Measurements from ENCODE around the gene ADARB2.

ADARB2 gene

DNA sequence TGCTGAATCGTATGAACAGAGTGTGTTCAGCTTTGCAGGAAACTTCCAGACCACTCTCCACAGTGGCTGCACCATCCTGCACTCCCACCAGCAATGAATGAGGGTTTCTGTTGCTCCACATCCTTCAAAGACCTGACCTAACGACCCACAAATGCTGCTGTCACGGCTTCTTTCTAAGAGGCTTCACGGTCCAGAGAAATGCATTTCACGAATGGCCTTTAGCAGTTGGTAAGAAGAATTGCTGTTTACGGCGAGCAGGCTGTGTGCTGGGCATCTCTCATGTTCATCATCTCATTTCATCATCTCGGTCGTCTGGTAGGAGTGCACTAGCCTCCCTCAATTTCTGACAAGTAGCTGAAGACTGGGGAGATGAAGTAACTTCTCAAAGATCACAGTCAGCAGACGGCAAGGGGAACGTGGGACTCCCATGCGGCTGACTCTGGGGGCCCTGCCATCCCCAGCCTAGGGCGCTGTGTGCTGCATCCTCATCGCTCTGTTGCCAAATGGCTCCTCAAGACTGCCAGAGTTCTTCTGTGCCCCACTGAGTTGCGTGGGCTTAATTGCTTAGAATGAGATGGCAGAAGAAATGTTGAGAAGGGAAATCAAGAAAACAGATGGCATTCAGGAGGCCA is 72.9 kb downstream of the ADARB2 start:
- H3K4me3 ChIP-seq (ENCODE audit: low read depth, low read length) = no peak overlapping the region

DNA sequence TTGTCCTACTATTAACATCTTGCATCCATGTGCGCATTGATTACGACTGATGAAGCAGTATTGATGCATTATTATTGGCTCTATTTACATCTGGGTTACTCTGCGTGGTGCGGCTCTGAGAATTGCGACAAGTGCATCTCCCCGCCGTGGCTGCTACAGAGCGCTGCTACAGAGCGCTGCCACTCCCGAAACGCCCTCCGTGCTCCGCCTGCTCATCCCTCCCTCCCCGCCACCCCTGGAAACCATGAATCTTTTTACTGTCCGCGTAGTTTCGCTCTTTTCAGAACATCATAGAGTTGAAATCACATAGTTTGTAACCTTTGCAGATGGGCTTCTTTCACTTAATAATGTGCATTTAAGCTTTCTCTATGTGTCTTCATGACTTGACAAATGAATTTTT is 74.1 kb downstream of the ADARB2 start:
- no peak overlapping the region for H3K4me3 ChIP-seq (ENCODE audit: low read depth, low read length)

DNA sequence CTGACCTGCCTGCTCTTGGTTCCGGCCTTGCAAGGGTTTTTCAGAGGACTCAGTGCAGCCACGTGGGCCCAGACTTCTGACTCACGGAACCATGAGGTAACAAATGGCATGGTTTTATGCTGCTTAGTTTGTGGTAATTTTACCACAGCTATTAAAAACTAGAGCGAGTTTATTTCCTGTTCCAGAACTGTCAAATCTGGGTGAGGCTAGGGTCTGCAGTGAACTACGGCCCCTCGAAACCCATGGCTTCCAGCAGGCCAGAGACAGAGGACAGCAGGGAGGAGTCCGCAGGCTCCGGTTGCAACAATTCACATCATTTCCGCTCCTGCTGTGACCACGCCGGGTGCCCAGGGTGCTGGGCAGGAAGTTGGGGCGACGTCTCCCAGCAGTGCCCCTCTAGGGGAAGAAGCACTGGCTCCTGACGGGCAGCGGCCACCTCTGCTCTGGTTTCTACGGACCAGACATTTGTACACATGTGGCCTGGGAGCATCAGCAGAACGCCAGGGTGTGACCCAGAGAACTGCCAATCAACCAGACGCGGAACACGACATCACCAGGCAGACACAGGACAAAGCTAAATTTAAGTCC is 74.8 kb downstream of the ADARB2 start:
- no peak overlapping the region for H3K4me3 ChIP-seq (ENCODE audit: low read depth, low read length)

DNA sequence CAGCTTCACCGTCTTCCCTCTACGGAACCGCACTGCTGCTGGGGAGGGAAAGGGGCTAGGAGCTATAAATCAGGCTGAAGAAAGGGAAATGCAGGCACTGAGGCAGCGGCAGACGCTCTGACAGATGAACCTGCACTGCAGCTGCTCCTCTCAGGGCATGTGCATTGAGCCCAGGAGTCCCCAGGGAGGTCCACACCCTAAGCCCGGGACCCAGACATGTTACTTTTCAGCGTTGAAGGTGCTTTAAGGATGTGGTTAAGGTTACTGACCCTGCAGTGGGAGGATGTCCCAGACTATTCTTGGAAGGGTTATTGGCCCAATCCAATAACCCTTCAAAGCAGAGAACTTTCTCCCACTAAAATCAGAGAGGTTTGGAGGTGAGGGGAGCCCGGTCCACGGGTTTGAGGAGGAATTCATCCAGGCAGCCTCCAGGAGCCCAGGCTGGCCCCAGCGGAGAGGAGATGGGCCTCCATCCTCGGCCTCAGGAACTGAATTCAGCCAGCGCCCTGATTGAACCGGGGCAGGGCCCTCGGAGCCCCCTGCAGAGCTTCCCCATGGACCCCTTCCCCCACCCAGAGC is 75.4 kb downstream of the ADARB2 start:
- H3K4me3 ChIP-seq (ENCODE audit: low read depth, low read length) = no peak overlapping the region

DNA sequence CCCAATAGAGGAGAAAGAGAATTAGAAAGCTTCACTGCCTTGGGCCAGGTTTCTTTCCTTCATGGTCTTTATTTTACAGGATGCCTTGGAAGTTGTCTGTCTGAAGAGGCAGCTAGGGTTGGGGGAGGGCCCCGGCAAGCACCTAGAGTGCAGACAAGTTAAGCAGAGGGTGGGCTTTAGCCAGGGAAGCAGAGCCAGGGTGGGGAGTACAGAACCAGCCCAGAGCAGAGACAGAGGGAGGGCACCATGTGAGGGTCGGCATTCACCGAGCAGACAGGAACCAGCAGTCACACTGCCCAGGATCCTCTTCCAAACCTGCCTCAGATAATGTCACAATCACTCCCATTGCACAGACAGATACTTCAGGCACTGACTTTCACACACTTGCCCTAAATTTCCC is 75.9 kb downstream of the ADARB2 start:
- H3K4me3 ChIP-seq (ENCODE audit: low read depth, low read length) = no peak overlapping the region

DNA sequence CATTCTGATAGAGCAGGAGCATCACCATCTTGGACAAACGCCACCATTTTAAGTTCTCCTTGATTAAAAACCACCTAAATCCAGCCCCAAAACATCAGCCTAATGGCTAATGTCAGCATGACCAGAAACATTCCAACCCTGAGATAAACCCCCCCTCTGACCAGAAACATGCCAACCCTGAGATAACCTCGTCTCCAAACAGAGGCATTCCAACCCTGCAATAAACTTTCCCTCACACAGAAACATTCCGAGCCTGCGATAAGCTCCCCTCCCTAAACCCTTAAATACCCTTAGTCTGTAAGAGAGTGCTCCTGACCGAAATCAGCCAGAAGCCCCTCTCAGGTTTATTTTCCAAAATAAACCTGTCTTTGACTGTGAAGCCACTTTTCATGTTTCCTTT is 76.5 kb downstream of the ADARB2 start:
- H3K4me3 ChIP-seq (ENCODE audit: low read depth, low read length) = no peak overlapping the region

DNA sequence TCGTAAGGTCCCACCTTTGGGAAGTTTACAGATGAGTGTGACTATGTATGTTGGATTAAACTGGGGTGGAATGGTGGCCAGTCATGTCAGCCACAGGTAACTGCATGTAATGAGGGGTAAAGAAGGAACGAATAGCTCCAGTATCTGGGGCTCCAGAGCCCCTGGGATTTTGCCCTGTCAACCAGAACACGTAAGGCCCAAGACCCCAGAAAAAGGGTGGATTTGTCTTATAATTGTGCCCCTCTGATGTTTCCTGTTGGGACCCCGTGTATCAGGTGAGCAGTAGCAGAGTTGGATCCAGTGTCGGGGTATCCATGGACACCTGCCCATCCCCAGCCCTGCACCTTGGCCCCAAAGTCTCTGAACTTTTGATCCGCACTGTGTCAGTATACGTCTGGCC is 76.9 kb downstream of the ADARB2 start:
- H3K4me3 ChIP-seq (ENCODE audit: low read depth, low read length) = no peak overlapping the region

DNA sequence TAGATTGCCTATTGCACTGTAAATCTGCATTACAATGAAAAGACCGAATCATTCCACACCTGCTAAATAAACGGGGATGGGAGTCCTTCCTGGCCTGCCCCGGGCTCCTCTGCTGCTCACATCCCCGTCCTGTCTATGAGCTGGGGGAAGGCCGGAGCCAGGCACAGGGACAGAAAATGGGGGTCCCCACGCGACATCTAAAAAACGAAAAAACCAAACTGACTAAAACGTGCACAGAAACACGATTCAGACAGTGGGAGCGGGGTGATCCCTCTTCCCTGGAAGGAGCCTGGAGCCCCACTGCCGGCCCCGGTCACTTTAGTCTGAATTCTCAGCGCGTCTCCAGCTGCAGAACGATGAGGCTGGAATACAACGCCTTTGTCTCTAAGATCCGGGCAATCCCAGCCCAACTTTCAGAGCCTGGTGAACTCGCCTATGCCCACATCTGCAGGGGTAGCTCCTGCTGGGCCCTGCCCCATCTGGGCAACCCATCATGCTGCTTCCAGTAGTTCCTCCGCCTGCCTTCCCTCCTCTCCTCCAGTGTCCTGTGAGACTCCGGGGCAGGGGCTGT is 78.0 kb downstream of the ADARB2 start:
- H3K4me3 ChIP-seq (ENCODE audit: low read depth, low read length) = no peak overlapping the region

DNA sequence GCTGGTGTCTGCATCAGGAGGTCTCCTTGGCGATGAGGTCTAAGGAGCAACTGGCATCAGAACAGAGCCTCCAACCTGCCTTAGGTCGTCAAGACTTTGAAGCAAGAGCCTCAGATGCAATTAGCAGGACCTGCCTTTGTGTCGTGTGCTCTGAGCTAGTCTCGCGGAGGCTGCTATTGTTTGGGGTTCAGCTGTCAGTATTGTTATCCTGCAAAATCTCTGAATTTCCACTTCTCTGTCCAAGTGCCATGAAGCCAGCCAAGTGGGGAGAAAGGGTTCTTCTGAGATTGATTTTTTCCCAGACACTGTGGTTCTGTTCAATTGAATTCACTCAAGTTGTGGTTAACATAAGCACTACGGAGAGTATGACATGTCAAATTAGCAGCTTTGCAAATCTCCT is 78.7 kb downstream of the ADARB2 start:
- no peak overlapping the region for H3K4me3 ChIP-seq (ENCODE audit: low read depth, low read length)

DNA sequence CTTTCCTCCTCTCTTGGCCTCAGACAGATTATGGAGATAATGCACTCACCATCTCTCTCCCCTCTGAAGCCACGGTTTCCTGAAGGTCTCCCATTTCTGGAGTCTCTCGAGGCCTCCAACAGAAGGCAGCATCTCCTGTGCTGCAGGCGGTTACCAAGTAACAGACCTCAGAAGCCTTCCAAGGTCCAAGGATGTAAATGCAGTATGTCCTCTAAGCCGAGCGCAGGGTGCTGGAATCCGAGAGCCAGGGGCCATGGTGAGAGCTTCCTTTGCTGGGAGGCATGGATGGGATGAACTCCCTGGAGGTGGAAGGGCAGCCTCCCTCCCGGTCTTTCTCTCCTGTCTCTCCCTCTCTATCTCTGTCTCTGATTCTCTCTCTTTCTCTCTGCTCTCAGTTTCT is 79.8 kb downstream of the ADARB2 start:
- H3K4me3 ChIP-seq (ENCODE audit: low read depth, low read length) = no peak overlapping the region

DNA sequence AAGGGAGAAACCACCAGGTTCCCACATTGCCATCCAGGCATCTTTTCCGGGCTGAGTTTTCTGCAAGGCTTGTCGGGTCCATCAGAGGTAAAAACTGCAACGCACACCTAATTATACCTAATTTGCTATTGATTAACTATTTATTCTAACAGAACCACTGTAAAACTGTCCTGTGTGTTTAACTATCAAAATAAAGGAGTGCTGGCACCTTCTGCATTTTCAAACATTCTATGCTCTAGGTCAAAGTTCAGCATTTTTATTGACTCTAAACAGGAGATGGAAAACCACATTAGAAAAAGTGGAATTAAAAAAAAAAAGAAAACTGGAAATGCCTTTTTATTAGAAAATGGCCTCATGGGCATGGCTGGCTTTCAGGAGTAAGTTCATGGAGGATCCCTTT is 82.0 kb downstream of the ADARB2 start:
- H3K4me3 ChIP-seq (ENCODE audit: low read depth, low read length) = no peak overlapping the region

DNA sequence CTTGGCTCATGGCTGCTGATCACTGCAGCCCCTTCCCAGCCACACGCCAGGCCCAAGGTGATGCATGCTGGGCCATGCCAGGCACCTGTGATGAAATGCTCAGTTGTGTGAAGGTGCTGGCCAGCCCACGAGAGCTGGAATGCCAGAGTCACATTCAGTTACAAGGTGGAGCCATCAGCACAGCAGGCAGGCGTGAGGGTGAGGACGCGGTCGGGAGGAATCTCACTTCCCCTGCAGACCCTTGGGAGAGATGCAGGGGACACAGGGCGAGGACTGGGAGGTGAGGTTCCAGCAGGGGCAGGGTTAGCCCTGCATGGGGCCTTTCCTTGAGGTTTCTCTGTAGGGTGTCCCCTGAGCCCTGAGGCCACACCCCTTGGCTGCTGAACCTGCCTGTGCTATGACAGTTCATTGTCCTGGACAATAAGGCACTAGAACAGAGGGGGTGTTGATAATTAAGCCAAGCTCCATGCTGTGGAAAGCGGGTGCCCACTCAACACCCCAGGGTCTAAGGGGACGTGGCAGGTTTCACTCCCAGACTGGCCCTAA is 82.4 kb downstream of the ADARB2 start:
- H3K4me3 ChIP-seq (ENCODE audit: low read depth, low read length) = no peak overlapping the region

DNA sequence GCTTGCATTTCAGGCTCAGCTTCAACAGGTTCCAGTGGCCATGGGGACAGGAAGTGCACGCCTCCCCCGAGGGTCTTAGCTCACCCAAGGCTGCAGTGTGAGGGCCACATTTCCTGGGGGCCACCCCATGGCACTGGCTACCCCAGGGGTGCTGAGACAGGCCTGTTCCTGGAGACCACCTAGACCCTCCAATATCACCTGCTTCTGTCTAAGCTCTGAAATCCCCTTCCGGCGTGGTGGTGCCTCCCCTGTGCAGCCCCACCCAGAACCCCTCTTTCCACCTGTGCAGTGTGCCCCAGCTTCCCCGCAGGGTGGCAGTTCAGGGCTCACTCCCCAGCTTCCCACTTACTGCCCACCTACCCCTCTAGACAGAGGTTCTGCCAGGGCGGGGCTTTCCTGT is 83.1 kb downstream of the ADARB2 start:
- H3K4me3 ChIP-seq (ENCODE audit: low read depth, low read length) = no peak overlapping the region

DNA sequence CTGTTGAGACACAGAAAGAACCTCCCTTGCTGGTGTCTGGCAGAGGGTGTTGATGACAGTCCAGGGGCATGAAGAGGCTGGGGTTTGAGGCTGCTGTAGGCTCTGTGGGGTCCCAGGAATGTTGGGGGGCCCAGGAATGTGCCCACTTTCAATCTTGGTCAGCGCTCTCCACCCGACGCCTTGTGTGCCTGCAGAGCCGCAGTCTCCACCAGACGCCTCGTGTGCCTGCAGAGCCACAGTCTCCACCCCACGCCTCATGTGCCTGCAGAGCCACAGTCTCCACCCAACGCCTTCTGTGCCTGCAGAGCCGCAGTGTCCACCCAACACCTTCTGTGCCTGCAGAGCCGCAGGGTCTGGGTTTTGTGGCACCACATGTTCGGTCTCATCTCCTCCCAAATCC is 84.0 kb downstream of the ADARB2 start:
- no peak overlapping the region for H3K4me3 ChIP-seq (ENCODE audit: low read depth, low read length)

DNA sequence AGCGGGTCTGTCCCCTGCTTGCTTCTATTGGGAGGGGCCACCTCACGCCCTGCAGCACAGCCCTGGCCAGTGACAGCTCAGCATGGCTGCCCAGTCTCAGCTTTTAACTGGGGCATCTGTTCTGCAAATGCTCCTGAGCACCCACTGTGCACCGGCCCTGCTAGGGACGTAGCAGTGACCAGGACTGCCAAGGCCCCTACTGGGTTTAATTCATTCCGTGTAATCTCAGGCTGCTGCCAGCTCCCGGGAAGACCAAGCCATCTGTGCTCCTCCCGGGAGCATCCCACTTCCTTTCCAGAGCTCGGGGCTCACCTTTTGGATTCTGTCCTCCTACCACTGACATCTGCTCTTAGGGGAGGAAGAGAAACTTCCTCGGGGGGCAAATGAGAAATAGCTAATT is 85.2 kb downstream of the ADARB2 start:
- no peak overlapping the region for H3K4me3 ChIP-seq (ENCODE audit: low read depth, low read length)

DNA sequence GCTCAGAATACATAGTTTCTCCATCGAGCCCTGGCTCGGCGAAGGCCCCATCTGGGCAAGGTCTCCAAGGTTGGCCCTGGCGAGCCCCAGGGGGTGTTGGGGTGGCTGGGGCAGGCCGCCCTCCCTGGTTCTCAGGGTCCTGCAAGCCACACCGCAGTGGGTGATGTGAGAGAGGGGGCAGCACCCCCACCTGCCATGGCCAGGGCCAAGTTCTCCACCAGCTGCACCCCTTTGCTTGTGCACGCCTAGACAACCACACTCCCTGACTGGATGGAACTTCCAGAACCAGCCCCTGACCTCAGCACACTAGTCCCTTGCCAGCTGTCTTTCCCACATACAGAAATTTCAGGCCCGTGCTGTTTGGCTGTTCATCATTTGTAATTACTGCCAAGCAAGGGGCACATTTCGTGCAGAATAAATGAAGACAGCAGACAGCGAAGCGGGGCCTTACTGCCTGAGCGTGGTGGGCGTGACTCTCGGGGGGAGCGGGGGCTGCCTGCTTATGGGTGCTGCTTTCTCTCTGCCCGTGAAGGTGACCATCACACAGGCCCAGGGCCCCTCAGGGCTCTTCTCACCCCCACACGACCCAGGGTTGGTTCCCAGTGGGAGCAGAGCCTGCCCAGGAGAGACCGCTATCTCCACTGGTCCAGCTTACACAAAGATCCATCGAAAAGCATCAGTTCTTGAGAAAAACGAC is 85.9 kb downstream of the ADARB2 start:
- H3K4me3 ChIP-seq (ENCODE audit: low read depth, low read length) = no peak overlapping the region

DNA sequence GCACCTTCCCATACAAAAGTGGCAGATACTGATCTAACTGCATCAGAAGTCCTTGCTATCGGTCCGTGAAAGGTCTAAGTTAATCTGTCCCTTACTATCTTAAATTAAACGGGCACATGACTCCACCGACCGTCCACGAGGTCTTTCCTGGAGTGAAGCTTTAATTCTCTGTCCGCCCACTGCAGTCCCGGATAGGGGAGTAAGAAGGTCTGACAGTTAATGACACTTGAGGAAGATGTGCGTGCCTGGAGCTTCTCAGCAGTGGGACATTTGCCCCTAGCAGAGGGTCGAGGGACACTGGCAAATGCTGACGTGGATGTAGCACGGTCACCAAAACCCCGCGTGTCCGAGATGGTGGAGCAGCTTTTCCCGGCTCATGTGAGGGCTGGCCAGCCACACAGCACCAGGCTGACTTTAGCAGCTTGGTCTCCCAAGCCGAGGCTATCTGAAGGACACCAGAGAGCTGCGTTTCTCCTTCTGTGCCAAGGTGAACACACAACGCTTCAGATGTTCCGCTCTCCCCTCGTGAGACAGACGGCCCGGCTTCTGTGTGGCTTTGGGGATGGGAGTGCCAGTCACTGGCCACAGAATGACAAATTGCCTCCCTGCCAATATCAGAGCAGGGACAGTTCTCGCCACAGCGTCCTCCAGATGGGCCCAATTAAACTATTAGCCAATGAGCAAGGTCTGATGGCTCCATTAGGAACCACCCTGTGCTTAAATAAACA is 86.6 kb downstream of the ADARB2 start:
- H3K4me3 ChIP-seq (ENCODE audit: low read depth, low read length) = no peak overlapping the region

DNA sequence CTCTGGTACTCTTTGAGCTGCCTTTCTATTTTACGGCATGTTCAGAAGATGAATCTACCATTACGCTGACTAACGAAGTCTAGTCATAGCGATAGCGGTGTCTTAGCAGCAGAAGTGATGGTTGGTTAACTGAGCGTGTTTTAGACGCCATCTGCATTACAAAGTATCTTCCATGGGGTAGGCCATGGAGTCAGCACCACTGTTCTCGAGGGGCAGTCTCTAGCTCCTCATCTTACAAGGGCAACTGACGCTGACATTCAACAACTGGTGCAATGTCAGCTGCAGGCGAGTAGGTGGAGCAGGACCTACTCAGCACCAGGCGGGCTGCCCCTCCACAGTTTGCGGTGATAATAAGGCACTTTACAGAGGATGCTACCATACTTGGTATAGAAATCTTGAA is 88.7 kb downstream of the ADARB2 start:
- H3K4me3 ChIP-seq (ENCODE audit: low read depth, low read length) = no peak overlapping the region

DNA sequence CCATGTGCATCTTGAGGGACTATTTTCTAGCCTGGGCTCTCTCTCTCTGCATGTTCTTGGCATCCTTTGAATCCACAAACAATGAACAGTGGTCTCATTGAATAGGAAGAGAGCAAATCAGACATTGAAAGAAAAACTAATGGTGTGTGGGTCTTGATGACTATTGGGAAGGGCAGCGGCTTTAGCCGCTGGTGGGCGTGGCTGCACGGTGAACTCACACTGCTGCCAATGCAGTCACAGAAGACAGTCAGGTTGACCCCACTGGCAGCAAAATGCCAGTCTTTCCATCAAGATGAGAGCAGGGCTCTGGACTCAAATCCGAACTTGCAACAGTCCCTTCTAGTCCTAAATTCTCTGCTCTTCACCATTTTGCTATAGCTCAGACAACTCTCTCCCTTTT is 91.0 kb downstream of the ADARB2 start:
- H3K4me3 ChIP-seq (ENCODE audit: low read depth, low read length) = no peak overlapping the region

DNA sequence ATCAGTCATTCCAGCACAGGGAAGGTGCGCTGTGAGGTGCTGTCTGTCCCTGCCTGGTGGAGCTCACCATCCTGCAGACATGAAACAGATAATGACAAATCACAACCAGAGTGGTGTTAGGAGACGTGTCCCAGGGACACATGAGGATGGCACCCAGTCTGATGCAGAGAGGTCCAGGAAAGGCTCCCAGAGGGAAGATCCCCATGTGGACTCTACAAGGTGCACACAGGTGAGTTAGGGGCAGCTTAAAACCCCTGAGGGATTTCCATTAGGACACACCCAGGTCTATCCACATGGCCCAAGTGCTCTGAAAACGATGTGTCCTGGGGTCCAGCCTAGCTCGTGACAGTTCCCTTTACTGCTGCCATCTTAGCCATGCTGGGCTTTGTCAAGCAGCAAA is 91.4 kb downstream of the ADARB2 start:
- no peak overlapping the region for H3K4me3 ChIP-seq (ENCODE audit: low read depth, low read length)

DNA sequence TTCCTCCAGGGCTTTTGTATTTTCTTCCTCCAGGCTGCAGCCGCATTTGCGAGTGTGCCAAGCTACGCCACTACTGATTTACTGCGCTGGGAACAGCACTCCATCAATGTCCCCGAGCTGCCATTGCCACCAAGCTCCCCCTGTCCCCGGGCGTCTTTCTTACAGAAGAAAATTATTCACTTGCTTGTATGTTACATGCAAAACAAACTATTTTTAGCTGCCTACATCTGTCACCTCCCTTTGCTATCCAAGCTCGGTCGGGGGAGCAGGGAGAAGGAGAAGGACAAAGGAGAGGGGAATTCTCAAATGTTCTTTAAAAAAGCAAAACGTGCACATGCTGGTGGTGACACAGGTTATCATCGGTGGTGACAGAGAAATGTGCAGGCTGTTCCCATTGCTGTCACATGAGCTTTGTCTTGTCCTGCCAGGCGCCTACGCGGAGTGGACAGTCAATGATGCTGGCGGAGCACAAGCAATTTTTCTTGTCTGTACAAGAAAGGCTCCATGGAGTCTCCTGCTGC is 93.1 kb downstream of the ADARB2 start:
- H3K4me3 ChIP-seq (ENCODE audit: low read depth, low read length) = no peak overlapping the region
